Fibroblast of mammary gland (primary cell): ENCODE data around the gene BFSP2.

Source experiments
- DNase-seq: peaks from one replicate; pipeline ENCODE4 v3.0.0-alpha.2; 2010; ENCODE audit warnings: low read depth
- H3K4me3 ChIP-seq: 2 replicates; pipeline ENCODE4 v1.5.1; 2011; ENCODE audit warnings: low read depth, mild to moderate bottlenecking, low read length, moderate library complexity; ENCODE audit not compliant: control insufficient read depth
- CTCF ChIP-seq: conservative IDR thresholded peaks from 2 replicates; pipeline ENCODE4 v1.5.1; 2011; ENCODE audit warnings: low read depth, low read length, inconsistent platforms; ENCODE audit not compliant: control insufficient read depth, insufficient read depth

BFSP2 gene, protein sequence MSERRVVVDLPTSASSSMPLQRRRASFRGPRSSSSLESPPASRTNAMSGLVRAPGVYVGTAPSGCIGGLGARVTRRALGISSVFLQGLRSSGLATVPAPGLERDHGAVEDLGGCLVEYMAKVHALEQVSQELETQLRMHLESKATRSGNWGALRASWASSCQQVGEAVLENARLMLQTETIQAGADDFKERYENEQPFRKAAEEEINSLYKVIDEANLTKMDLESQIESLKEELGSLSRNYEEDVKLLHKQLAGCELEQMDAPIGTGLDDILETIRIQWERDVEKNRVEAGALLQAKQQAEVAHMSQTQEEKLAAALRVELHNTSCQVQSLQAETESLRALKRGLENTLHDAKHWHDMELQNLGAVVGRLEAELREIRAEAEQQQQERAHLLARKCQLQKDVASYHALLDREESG

DNA sequence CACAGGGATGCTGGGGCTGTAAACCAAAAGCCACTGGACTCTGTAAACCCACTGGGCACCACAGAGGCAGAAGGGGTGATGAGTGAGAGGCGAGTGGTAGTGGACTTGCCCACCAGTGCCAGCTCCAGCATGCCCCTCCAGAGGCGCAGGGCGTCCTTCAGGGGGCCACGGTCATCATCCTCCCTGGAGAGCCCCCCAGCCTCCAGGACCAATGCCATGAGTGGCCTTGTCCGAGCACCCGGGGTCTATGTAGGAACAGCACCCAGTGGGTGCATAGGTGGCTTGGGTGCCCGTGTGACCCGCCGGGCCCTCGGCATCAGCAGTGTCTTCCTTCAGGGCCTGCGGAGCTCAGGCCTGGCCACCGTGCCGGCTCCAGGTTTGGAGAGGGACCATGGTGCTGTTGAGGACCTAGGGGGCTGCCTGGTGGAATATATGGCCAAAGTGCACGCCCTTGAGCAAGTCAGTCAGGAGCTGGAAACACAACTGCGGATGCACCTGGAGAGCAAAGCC lies at the start of gene BFSP2:
Gene BFSP2, plus strand, starts transcription at position 51 of the 510 bp plus-strand sequence. Its CDS starts 28 bp downstream, at position 79.
- H3K4me3 ChIP-seq: no peak within 1 kb of the TSS
- no peak for DNase-seq
- TF ChIP-seq CTCF: no peak

- H3K4me3 ChIP-seq: no peak overlapping the region
- TF ChIP-seq CTCF: no peak
- no peak for DNase-seq
Observed at GRCh38 chr3:133354721-133355120, 45.1 kb upstream of the BFSP2 start.

- no peak for DNase-seq
- TF ChIP-seq CTCF: no peak
- H3K4me3 ChIP-seq: no peak overlapping the region
Observed at GRCh38 chr3:133360476-133360875, 39.4 kb upstream of the BFSP2 start.

GRCh38 chr3:133361011-133361410 lies 38.8 kb upstream of the BFSP2 start:
- no peak overlapping the region for H3K4me3 ChIP-seq
- TF ChIP-seq CTCF: no peak
- no peak for DNase-seq

DNA sequence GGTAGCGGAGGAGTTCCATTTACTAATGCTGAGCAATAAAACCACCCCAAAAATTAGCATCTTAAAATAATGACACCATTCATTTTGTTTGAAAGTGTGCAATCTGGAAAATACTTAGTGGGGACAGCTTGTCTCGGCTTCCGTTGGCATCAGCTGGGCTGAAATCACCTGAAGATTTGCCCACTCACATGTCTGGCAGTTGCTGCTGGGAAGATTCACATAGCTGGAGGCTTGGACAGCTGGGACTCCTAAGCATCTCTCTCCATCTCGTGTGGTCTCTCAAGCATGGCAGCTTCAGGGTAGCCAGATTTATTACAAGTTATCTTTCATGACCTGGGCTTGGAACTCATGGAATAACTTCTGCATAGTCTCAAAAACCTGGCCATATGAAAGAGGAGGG lies 38.4 kb upstream of the BFSP2 start:
- no peak for TF ChIP-seq CTCF
- H3K4me3 ChIP-seq: no peak overlapping the region
- DNase-seq: no peak

GRCh38 chr3:133362539-133362938 lies 37.3 kb upstream of the BFSP2 start:
- H3K4me3 ChIP-seq: no peak overlapping the region
- DNase-seq: no peak
- TF ChIP-seq CTCF: no peak

DNA sequence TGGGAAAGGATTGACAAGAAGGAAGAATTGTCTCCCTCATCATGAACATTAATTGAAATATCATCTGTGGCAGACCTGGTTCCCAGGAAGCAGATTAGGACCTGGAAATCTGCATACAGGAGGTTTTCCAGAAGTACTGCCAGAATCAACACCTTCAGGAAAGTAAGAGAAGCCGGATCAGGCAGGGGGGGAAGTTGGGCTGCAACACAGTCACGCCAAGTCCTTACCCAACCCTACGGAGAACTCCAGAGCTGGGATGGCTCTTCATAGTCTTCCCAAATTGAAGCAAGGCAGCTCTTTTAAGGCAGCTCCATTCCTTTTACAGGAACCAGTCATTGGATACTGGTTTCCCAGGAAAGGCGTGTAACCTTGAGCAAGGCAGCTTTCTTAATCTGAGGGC lies 35.2 kb upstream of the BFSP2 start:
- no peak for DNase-seq
- TF ChIP-seq CTCF: no peak
- H3K4me3 ChIP-seq: no peak overlapping the region
